Chondrocyte (in vitro differentiated cells): Measurements from ENCODE around the gene CRABP2. TPM values are rescaled to one million over a fixed set of nuclear protein-coding genes. Genes with fewer than 3 reads are reported as not detected.
A peak's percentile ranks its signal among the peaks of the same experiment; 100 is the strongest.

ENCODE experiments used
- DNase-seq: peaks from one replicate; pipeline ENCODE4 v3.0.0; 2021; ENCODE audit warnings: mixed read lengths, low spot score
- H3K27ac Mint-ChIP-seq: one replicate; pipeline ENCODE4 v1.8.0; 2021; ENCODE audit warnings: mild to moderate bottlenecking, moderate library complexity, mixed read lengths; ENCODE audit not compliant: unreplicated experiment
- H3K27me3 Mint-ChIP-seq: 2 replicates; pipeline ENCODE4 v1.8.0; 2021; ENCODE audit warnings: low read depth, mixed read lengths
- H3K36me3 Mint-ChIP-seq: 2 replicates; pipeline ENCODE4 v1.8.0; 2021; ENCODE audit warnings: low read depth, mixed read lengths
- H3K4me1 Mint-ChIP-seq: 2 replicates; pipeline ENCODE4 v1.8.0; 2021; ENCODE audit warnings: low read depth, mild to moderate bottlenecking, mixed read lengths
- H3K4me3 Mint-ChIP-seq: one replicate; pipeline ENCODE4 v1.8.0; 2021; ENCODE audit warnings: mild to moderate bottlenecking, moderate library complexity, mixed read lengths; ENCODE audit not compliant: unreplicated experiment
- H3K9me3 Mint-ChIP-seq: 2 replicates; pipeline ENCODE4 v1.8.0; 2021; ENCODE audit warnings: low read depth, mixed read lengths
- CTCF ChIP-seq: fragments of 200-600 bp; sonication (generic); IDR thresholded peaks from 2 replicates; pipeline ENCODE4 v1.5.0; 2021; ENCODE audit warnings: antibody characterized with exemption, mild to moderate bottlenecking, moderate library complexity
- total RNA-seq: library from RNA; stranded (reverse); gene quantifications from 3 replicates; pipeline ENCODE4 v1.2.1, GENCODE V29; 2021

The CRABP2 gene
- total RNA-seq, 1 donor from 2014 or later: 93.5 TPM

- no peak for DNase-seq
- peaks cover 15% of the 10 kb centered on the region for H3K4me1 Mint-ChIP-seq
- H3K27me3 Mint-ChIP-seq: no peaks in the 10 kb centered on the region
- peaks cover 19% of the 10 kb centered on the region for H3K36me3 Mint-ChIP-seq
- no peaks in the 10 kb centered on the region for H3K9me3 Mint-ChIP-seq
- no peak overlapping the region for H3K4me3 Mint-ChIP-seq
- no peak overlapping the region for H3K27ac Mint-ChIP-seq
- TF ChIP-seq CTCF: peak; percentile 93
Measured at GRCh38 chr1:156725683-156726280, 20.4 kb upstream of the CRABP2 start.

- Mint-ChIP-seq H3K4me3 (no peak overlapping the region), H3K9me3 (no peaks in the 10 kb centered on the region), H3K4me1 (peaks cover 5% of the 10 kb centered on the region), H3K27me3 (no peaks in the 10 kb centered on the region), H3K36me3 (peaks cover 24% of the 10 kb centered on the region), H3K27ac (no peak overlapping the region)
- no peak for TF ChIP-seq CTCF
- DNase-seq: no peak
Measured at GRCh38 chr1:156721535-156721934, 16.2 kb upstream of the CRABP2 start.

- TF ChIP-seq CTCF: no peak
- no peak overlapping the region for H3K27ac Mint-ChIP-seq
- DNase-seq: no peak
- peaks cover 24% of the 10 kb centered on the region for H3K36me3 Mint-ChIP-seq
- peaks cover 5% of the 10 kb centered on the region for H3K4me1 Mint-ChIP-seq
- no peaks in the 10 kb centered on the region for H3K27me3 Mint-ChIP-seq
- no peak overlapping the region for H3K4me3 Mint-ChIP-seq
- no peaks in the 10 kb centered on the region for H3K9me3 Mint-ChIP-seq
Measured at GRCh38 chr1:156721131-156721530, 15.7 kb upstream of the CRABP2 start.

- no peak for TF ChIP-seq CTCF
- H3K27me3 Mint-ChIP-seq: no peaks in the 10 kb centered on the region
- no peak overlapping the region for H3K4me3 Mint-ChIP-seq
- DNase-seq: no peak
- peaks cover 8% of the 10 kb centered on the region for H3K36me3 Mint-ChIP-seq
- no peak overlapping the region for H3K27ac Mint-ChIP-seq
- no peaks in the 10 kb centered on the region for H3K9me3 Mint-ChIP-seq
- peaks cover 12% of the 10 kb centered on the region for H3K4me1 Mint-ChIP-seq
Measured at GRCh38 chr1:156717351-156717750, 12.0 kb upstream of the CRABP2 start.

GRCh38 chr1:156714830-156715229 is 9.4 kb upstream of the CRABP2 start:
- H3K9me3 Mint-ChIP-seq: no peaks in the 10 kb centered on the region
- no peak overlapping the region for H3K27ac Mint-ChIP-seq
- H3K27me3 Mint-ChIP-seq: no peaks in the 10 kb centered on the region
- TF ChIP-seq CTCF: no peak
- peaks cover 2% of the 10 kb centered on the region for H3K36me3 Mint-ChIP-seq
- H3K4me1 Mint-ChIP-seq: peaks cover 36% of the 10 kb centered on the region
- no peak overlapping the region for H3K4me3 Mint-ChIP-seq
- DNase-seq: no peak
